ENCODE results near the gene HSD17B1. TPM values are rescaled to one million over a fixed set of nuclear protein-coding genes. Genes with fewer than 3 reads are reported as not detected.
"Not testable (repeated sequence)": the region's sequence is repeated elsewhere in the genome, so short reads cannot be mapped to it uniquely, and the experiment has no call there.

The HSD17B1 gene
- 0.18 and 0.79 TPM in 2 replicates for total RNA-seq

GRCh38 chr17:42552736-42553135 is at the start of gene HSD17B1:
Gene HSD17B1, plus strand, starts transcription at chr17:42552923. Its CDS starts 11 bp downstream, at chr17:42552934.
- DNase-seq (ENCODE audit: low read depth, low spot score) = not testable (repeated sequence)

- no peak for DNase-seq (ENCODE audit: low read depth, low spot score)
Measured at GRCh38 chr17:42502926-42503325, 49.8 kb upstream of the HSD17B1 start.

GRCh38 chr17:42507671-42508070 is 45.1 kb upstream of the HSD17B1 start:
- no peak for DNase-seq (ENCODE audit: low read depth, low spot score)

DNA sequence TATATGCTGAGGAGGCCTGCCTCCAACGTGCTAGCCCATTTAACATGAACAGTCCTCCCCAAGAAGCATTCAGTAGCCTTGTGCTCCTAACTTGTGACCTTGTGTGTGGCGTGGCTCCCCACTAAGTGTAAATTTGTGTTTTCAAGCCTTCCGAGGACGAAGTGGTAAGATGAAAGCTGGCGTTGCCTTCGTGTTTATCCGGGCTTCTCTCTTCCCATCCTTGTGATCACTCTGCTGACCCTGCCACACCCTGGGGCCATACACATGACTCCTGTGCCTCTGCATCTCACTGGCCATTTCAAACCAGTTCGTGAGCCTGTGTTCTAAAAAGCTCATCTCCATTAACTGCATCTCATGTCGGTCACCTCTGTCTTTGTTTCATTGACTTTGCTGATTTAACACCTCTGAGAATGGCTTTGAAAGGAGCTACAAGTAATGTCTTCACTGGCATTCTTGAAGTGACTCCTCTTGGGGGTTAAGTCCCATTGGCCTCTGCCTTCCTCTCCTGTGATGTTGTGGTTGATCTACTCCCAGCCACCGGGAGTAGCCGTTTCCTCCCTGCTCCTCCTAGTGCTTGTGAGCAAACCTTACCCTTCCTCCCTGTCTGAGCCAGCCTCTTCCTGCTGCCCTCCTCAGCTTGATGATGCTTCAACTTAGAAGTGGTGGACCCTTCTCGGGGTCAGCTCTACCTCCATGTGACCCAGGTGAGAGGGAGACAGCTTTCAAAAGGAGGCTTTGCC is 44.1 kb upstream of the HSD17B1 start:
- no peak for DNase-seq (ENCODE audit: low read depth, low spot score)

GRCh38 chr17:42509409-42509808 is 43.3 kb upstream of the HSD17B1 start:
- DNase-seq (ENCODE audit: low read depth, low spot score) = no peak

DNA sequence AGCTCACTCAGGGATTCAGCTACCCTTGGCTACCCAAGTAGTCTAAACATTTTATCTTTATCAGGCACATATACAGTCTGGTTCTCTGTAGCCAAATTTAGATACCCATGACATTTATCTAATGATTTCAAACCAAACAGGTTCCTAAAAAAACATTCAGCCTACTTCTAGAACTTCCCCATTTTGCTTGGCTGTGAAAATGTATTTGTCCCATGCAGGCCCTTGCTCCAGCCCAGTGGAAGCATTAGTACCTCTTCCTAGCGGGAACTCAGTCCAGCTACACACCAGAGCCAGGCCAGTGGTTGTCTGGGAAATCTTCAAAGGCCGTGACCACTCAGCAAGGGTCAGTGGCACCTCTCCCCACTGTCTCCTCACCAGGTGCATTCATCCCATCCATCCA is 42.9 kb upstream of the HSD17B1 start:
- no peak for DNase-seq (ENCODE audit: low read depth, low spot score)

GRCh38 chr17:42512246-42512645 is 40.5 kb upstream of the HSD17B1 start:
- DNase-seq (ENCODE audit: low read depth, low spot score) = no peak

DNA sequence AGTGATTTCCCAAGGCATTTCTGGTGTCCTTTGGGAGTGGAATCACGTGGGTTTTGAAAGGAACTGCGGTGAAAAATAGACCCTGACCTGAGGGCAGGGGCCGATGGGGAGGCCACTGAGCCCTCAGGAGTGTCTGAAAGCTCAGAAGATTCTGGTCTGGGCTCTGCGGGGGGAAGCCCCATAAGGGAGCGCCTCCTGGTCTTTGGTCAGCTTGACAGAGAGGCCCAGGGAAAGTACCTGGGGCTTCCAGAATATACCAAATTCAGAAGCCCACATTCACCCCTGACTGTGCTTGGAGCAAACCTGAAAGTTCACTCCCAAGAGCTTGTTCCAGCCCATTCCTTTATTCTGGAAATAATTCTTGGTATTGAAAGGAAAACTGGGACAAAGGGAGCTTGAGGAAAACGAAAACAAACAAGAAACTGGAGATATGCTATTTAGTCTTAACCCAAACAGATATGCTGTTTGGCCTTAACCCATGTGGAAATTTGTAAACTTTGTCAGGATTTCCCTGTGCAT is 39.9 kb upstream of the HSD17B1 start:
- no peak for DNase-seq (ENCODE audit: low read depth, low spot score)

GRCh38 chr17:42513686-42514085 is 39.0 kb upstream of the HSD17B1 start:
- DNase-seq (ENCODE audit: low read depth, low spot score) = no peak

DNA sequence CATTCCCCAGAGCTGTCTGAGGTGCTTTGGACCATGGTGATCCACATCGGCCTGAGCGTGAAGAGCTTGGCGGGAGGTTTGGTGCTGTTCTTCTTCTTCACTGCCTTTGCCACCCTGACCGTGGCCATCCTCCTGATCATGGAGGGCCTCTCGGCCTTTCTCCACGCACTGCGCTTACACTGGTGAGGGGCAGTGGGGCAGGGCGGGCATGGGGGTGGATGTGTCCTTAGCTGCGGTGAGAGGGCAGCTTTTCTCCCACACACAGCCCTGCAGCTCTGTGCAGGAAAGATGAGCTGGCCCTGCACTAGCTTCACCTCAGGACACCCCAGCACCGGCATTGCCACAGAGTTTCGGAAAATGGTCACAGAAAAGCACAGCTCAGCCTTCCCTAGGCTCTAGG is 38.4 kb upstream of the HSD17B1 start:
- DNase-seq (ENCODE audit: low read depth, low spot score) = no peak

- DNase-seq (ENCODE audit: low read depth, low spot score) = no peak
Measured at GRCh38 chr17:42514867-42515266, 37.9 kb upstream of the HSD17B1 start.

GRCh38 chr17:42517516-42517915 is 35.2 kb upstream of the HSD17B1 start:
- peak; percentile 73 for DNase-seq (ENCODE audit: low read depth, low spot score)

- DNase-seq (ENCODE audit: low read depth, low spot score) = peak; percentile 97
Measured at GRCh38 chr17:42518046-42518754, 34.5 kb upstream of the HSD17B1 start.

GRCh38 chr17:42518755-42519545 is 33.8 kb upstream of the HSD17B1 start:
- DNase-seq (ENCODE audit: low read depth, low spot score) = peak; percentile 68

DNA sequence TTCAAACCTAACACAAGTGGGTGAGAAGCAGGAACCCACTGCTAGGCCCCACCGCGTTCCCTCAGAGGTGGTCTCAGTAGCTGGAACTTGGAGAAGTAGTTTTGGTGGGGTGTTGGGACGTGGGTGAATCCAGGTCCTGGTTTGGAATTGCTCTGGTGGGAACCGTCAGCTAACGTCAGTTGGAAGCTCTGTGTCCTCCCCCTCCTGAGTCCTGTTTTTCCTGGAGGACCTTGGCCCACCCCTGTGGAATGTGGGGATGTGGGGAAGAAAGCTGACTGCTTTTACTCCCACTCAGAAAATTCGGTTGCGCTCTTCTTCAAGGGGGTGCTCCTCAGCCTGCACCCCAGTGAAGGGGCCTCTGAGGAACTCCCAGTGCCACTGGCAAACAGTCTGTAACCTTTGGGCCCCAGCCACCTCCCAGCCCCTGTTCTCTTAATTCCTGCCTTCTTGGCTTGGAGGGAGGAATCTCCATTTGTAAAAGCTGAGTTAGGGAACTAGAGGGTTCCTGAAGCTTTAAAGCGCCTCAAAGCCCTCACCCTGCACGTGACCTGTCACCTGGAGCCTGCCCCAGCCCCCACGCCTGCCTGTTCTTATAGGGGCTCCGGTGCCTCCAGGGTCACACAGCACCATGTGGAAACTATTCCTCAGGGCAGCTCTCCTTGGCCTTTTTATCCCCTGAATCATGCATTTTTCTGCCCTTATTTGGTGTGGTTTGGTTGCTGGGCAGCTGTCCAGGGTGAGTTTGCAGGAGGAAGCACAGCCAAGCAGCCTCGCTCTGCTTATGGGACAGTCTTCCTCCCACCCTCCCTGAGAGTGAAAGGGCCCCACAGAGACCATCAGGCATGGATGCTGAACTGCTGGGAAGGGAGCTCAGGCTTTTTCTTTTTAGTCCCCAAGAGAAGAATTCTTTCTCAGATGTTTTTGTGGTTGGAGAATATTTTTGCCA is 32.9 kb upstream of the HSD17B1 start:
- DNase-seq (ENCODE audit: low read depth, low spot score) = peak; percentile 96

GRCh38 chr17:42520540-42520951 is 32.2 kb upstream of the HSD17B1 start:
- no peak for DNase-seq (ENCODE audit: low read depth, low spot score)

GRCh38 chr17:42521036-42521435 is 31.7 kb upstream of the HSD17B1 start:
- no peak for DNase-seq (ENCODE audit: low read depth, low spot score)

DNA sequence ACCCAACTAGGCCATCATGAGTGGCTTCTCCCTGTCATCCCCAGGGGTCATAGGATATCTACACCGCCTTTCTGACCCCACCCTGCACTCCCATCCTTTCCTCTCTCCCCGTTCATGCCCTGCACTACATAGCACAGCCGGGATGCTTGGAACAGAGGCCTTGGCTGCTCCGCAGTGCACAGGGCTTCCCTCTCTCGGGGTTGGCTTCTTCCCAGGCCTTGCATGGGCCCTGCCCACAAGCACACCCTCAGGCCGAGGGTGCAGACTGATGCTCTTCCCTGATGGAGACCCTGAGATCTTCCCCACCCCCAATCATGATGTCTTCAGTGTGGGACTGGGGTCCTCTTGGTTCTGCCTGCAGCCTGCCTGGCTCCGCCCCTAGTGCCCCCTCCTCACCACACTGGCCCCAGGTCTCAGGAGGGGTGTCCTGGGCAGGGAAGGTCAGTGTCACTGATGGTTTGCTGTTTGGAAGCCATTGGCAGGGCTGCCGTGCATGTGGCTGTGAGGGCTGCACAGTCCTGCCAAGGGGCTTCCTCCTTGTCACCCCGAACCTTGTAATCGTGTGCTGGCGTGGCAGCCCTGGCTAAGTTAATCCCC is 31.0 kb upstream of the HSD17B1 start:
- DNase-seq (ENCODE audit: low read depth, low spot score) = no peak

- DNase-seq (ENCODE audit: low read depth, low spot score) = no peak
Measured at GRCh38 chr17:42522263-42522790, 30.4 kb upstream of the HSD17B1 start.

GRCh38 chr17:42522798-42523278 is 29.9 kb upstream of the HSD17B1 start:
- no peak for DNase-seq (ENCODE audit: low read depth, low spot score)
